Stimulated activated naive CD4-positive, alpha-beta T cell treated with Interleukin-2 at 50 U/mL for 16 hours (primary cell): ENCODE results near the gene MAN2A1.
"Not testable (repeated sequence)": the region's sequence is repeated elsewhere in the genome, so short reads cannot be mapped to it uniquely, and the experiment has no call there.

ENCODE experiments used
- DNase-seq: peaks from one replicate; lab custom pipeline; 2025; lab: John Stamatoyannopoulos, UW

Gene MAN2A1

GRCh38 chr5:109826426-109826825, 136.7 kb downstream of the MAN2A1 start:
- no peak for DNase-seq

DNA sequence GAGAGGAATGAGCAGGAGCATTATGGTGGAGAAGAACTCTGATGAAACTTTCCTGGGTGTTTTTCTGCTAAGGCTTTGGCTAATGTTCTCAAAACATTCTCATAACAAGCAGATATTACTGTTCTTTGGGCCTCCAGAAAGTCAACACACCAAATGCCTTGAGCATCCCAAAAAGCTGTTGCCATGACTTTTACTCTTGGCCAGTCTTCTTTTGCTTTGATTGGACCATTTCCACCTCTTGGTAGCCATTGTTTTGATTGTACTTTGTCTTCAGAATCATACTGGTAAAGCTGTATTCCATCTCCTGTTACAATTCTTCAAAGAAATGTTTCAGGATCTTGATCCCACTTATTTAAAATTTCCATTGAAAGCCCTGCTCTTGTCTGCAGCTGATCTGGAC, 139.6 kb downstream of the MAN2A1 start:
- no peak for DNase-seq

DNA sequence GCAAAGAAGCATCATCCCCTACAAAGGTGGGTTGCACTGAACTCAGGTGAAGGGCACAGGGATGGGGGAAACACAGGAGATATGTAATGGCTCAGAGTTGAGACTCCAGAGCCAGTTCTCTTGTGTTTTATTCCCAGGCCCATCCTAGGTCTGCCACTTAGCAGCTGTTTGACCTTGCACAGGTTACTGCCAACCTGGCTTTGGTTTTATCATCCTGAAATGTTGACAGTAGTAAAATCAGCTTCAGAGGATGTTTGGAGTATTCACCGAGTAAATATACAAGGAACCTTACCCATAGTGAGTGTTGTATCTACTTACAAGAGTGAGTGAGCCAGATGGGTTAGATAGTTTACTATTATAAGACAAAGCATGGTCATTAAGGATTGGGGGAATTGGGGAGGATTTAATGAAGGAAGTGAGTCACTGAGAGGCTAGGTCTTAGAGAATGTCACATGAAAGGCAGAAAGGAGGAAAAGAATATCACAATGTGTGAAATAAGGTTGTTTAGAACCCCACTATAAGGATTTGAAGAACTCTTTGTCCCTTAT, 141.3 kb downstream of the MAN2A1 start:
- DNase-seq, result no peak

GRCh38 chr5:109832207-109833188, 142.8 kb downstream of the MAN2A1 start:
- DNase-seq, result not testable (repeated sequence)

DNA sequence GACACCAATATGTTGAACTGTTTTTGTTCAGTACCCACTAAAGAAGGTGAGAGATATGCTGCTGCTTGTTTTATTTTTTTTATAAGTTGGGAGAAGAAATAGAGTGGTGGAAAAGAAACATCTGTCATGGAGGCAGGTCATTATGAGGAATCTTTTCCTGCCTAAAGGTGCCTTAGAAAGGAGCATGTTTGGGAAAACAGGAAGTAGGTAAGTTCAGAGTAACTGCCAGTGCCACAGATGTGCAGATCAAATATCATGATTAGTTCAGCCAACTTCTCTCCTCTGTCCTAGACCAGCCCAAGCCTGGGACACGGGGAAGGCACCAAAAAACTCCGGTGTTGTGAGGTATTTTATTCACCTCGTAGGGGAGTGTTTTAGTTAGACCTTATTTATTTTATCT, 144.2 kb downstream of the MAN2A1 start:
- DNase-seq, result no peak

DNA sequence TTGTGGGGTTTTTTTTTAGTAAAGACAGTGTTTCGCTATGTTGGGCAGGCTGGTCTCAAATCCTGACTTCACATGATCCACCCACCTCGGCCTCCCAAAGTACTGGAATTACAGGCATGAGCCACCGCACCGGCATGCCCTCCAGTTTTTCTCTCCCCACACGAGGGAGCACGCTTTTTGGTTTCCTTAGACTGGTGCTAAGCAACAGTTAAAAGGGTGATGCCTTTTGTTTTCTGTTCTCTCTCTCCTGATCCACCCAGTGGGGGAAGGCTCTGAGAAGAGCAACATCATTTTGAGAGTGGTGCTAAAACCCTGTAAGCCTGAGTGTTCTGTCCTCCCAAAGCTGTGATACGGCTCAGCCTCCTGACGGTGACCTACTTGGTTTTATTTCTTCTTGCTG, 146.6 kb downstream of the MAN2A1 start:
- no peak for DNase-seq

- no peak for DNase-seq
These were observed 147.6 kb downstream of the MAN2A1 start for GRCh38 chr5:109837231-109837861.

- DNase-seq, result no peak
These were observed 148.4 kb downstream of the MAN2A1 start for GRCh38 chr5:109838157-109838556.

DNA sequence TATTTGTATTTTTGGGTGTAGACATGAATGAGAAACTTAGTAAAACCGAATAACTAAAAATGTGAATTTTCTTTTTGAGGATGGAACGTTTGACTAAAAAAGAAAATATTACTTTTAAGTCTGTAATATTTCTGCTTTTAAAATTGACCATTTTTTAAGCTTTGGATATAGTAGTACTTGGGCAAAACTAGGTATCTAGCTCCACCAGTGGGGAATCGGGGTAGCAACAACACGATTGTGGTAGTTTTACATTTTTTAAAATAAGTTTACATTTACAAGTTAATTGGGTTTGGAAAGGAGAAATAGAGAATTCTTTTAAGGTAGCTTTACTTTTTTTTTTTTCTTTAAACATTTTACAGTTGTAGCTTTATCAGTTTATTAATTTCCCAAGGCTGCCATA, 154.4 kb downstream of the MAN2A1 start:
- DNase-seq, result no peak

GRCh38 chr5:109844695-109845094, 155.0 kb downstream of the MAN2A1 start:
- no peak for DNase-seq

DNA sequence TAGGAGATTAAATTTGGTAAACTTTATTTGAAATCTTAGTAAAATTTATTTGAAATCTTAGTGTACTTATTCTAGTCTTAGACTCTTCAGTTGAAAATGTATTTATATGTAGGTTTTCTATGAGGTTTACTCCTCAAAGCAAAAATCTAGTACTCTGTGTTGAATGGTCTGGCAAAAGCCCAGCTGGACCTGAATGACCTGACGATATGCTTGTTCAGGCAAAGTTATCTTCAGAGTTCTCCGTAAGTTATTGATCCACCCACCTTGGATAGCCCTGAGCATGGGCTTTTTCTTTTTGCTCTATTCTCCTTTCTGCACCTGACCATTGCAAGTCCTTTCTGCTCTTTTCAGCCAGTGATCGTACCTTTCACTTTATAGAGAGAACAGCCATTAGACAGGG, 158.4 kb downstream of the MAN2A1 start:
- DNase-seq, result no peak

DNA sequence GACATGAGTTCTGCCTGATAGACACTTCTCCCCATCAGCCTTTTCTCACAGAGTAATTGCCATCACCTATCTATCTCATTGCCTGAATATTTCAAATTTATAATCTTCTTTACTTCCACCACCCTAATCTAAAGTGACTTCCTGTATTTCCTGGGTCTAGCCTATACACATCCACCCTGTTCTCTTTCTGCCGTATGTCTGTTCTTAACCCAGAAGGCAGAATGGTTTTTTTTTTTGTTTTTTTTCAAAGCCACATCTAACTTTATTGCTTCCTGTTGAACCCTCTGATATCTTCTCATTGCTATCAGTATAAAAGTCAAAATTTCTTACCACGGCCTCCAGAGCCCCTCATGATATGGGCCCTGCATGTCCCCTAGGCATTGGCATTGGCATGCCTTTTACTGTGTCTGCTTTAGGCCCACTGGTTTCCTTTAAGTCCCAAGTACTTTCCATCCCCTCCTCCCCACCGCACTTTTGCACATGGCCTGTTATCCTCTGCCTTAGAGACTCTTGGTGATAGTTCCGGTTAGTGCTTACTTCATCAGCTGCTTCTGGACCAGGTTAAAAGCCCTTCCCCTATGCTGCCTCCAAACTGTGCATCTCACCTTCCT, 159.9 kb downstream of the MAN2A1 start:
- DNase-seq, result no peak

- no peak for DNase-seq
These were observed 162.8 kb downstream of the MAN2A1 start for GRCh38 chr5:109852371-109853155.

DNA sequence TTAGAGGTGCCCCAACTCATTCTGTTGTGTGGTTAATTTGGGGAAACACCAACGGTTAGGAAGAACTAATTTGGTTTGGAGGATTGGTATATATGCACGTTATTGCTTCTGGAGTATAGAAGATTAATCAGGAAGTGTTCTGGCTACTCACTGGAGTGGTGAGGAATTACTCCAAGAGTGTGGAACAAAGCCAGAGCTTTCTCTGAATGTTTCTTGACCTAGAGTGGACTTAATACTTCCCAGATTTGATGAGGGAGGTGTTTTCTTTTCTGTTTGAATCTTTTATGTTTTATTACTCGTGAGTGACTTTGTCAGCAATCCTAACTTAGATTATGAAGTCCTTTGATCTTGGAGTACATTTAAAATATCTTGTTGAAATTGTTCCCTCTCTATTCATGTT, 163.7 kb downstream of the MAN2A1 start:
- no peak for DNase-seq

- DNase-seq, result no peak
These were observed 165.3 kb downstream of the MAN2A1 start for GRCh38 chr5:109855056-109855455.

- DNase-seq, result no peak
These were observed 167.8 kb downstream of the MAN2A1 start for GRCh38 chr5:109857405-109858031.

- DNase-seq, result no peak
These were observed 169.8 kb downstream of the MAN2A1 start for GRCh38 chr5:109859537-109859936.

DNA sequence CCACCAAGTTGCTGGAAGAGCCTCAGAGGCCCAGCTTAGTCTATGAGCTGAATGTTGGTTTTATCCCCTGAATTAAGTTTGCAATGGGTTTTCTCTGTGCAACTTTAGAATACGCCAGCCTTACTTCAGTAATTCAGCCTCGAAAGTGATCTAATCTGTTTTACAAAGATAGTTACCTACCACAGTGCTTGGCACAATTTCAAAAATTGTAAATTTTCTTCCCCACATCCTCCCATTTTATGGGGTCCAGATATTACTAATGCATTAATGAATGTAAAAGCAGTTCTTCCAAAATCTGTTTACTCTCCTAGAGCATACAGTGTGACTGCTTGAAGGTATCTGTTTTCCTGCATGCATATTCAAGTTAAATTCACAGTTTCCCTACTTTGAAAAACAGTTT, 172.6 kb downstream of the MAN2A1 start:
- no peak for DNase-seq

- no peak for DNase-seq
These were observed 174.0 kb downstream of the MAN2A1 start for GRCh38 chr5:109863752-109864151.

DNA sequence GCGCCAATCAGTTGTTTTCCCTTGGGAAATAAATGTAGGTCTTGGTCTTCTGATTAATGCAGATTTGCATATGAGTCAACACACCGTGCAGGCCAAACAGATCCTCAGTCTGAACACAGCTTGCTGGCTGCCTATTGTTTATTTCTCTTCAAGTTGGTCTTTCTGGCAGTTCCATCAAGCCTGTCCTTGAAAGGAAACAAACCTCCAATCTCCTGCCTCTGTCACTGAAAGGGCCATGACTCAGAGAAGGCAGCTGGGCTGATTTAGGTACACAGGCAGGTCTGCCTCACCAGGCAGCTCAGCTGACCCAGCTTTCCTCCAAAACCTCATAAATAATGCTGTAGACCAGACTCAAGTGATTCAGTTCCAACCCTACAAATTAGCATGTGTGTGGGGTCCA, 175.9 kb downstream of the MAN2A1 start:
- DNase-seq, result no peak

DNA sequence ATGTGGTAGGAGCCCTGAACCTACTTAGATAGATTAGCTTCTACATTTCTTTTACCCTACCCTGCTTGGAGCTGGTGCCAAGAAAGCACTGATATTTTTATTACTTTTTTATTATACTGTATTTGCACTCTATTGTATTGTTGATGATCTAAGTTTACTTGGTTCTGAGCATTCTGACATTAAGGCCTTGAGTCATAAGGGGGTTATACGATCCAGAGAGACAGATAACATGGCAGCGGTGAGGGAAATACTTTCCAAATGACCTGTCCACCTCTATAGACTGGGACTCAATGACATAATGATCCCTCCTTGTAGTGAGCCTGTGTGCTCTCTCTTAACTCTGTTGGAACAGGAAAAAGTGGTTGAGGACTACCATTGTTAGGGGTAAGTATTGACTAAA, 176.3 kb downstream of the MAN2A1 start:
- no peak for DNase-seq
